ENCODE measurements around the gene NCAM2. TPM values are rescaled to one million over a fixed set of nuclear protein-coding genes. Genes with fewer than 3 reads are reported as not detected.

Gene NCAM2
- total RNA-seq, 4 donors from 2014 or later = 1.1 to 3.9 (median 2.7) TPM

DNA sequence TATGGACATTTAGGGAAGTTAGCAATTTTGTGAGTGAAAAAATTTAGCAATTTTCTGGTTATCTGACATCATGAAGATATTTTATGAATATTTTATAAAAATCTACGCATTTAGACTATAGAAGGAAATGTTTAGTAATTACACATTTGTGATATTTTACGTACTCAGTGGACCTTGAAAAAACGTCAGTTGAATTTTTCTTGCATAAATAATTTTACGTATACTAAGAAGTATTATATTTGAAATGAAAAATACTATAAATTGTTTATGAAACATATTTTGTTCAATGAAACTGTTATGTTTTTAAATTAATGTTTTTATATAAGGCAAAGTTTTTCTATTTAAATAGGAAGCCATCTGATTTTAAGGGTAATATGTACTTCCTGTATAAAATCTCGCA lies 462.8 kb downstream of the NCAM2 start:
- no peak for TF ChIP-seq CTCF (IDR thresholded peaks at IDR 0.05; ENCODE audit: low read depth)

- no peak for TF ChIP-seq CTCF (IDR thresholded peaks at IDR 0.05; ENCODE audit: low read depth)
Observed at GRCh38 chr21:21463456-21463855, 465.2 kb downstream of the NCAM2 start.

- TF ChIP-seq CTCF (IDR thresholded peaks at IDR 0.05; ENCODE audit: low read depth) = no peak
Observed at GRCh38 chr21:21464684-21465083, 466.5 kb downstream of the NCAM2 start.

DNA sequence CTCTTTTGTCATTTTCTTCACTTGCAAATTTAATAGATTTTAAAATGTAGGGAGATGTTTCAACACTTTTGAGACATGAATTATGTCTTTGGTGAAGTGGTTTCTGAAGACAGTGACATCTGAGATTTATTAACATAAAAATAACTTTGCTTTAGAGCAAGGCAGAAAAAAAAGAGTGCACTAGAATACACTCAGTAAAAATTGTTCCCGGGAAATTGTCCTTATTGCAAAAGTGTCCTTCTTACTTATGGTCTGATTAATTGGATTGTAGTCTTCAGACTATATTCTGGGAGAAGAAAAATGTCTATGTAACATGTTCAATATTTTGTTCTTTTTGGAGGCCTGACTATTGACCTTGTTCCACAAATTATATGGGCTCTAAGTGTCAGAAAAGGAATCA lies 468.5 kb downstream of the NCAM2 start:
- TF ChIP-seq CTCF (IDR thresholded peaks at IDR 0.05; ENCODE audit: low read depth) = no peak

- TF ChIP-seq CTCF (IDR thresholded peaks at IDR 0.05; ENCODE audit: low read depth) = no peak
Observed at GRCh38 chr21:21468003-21468402, 469.8 kb downstream of the NCAM2 start.

DNA sequence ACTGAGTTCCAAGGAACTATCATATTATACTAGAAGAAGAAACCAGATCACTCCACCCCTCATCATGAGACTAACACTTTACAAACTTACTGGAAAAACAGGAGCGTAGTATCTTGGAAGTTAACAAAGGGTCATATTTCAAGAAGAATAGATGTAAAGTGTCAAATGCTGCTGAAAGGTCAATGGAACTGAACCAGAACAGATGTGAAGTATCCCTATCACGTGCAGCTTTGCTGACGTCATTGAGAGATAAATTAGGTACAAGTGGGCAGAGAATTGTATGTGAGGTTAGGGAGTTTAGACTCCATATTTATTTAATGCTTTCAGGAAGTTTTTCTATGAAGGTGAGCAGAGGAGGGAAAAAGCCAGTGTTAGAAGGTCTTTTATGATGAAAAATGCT lies 483.0 kb downstream of the NCAM2 start:
- no peak for TF ChIP-seq CTCF (IDR thresholded peaks at IDR 0.05; ENCODE audit: low read depth)

- no peak for TF ChIP-seq CTCF (IDR thresholded peaks at IDR 0.05; ENCODE audit: low read depth)
Observed at GRCh38 chr21:21508859-21509258, 510.6 kb downstream of the NCAM2 start.

Data from subcutaneous adipose tissue (tissue), 4 donors.